Testis (tissue), 3 donors: ENCODE results near the gene CCDC106. TPM values are rescaled to one million over a fixed set of nuclear protein-coding genes. Genes with fewer than 3 reads are reported as not detected.

ENCODE experiments used
- DNase-seq: peaks from one replicate; pipeline ENCODE4 v3.0.0-alpha.2; 2019
- H3K27ac ChIP-seq, 2 donors: fragments of 200-600 bp; sonication (generic); one replicate each; pipeline ENCODE4 v1.5.1; 2019
- H3K27me3 ChIP-seq: fragments of 200-600 bp; sonication (generic); one replicate; pipeline ENCODE4 v1.5.1; 2019
- H3K36me3 ChIP-seq: fragments of 200-600 bp; sonication (generic); one replicate; pipeline ENCODE4 v1.5.1; 2017; ENCODE audit warnings: low read depth; ENCODE audit errors: missing control alignments
- H3K4me1 ChIP-seq: fragments of 200-600 bp; sonication (generic); one replicate; pipeline ENCODE4 v1.5.1; 2019
- H3K4me3 ChIP-seq, 2 donors: fragments of 200-600 bp; sonication (generic); one replicate each; pipeline ENCODE4 v1.5.1; 2017 to 2019
- H3K9me3 ChIP-seq: fragments of 200-600 bp; sonication (generic); one replicate; pipeline ENCODE4 v1.5.1; 2017
- CTCF ChIP-seq, 3 experiments: fragments of 450-650 bp in 2 of 3; fragments of 200-600 bp in 1 of 3; sonication (generic) in 1 of 3; IDR thresholded peaks; one replicate each; pipeline ENCODE4 v1.5.1; 2016 to 2019; ENCODE audit warnings: antibody characterized with exemption in 3 of 3, mild to moderate bottlenecking in 2 of 3, moderate library complexity in 1 of 3
- POLR2A ChIP-seq: fragments of 450-650 bp; IDR thresholded peaks from one replicate; pipeline ENCODE4 v1.6.1; 2017; ENCODE audit warnings: antibody characterized with exemption, mild to moderate bottlenecking, moderate library complexity
- WGBS, 2 donors: methylation state at CpG; one replicate each; pipeline ENCODE4 v1.1.5; 2018; 5-methylcytosine and 5-hydroxymethylcytosine counted together
- intact Hi-C: fragments of 100-400 bp; cut with DNase I; formaldehyde crosslinking; loops from one replicate; pipeline ENCODE4 v1.15.1; 2023; ENCODE audit warnings: low total_unique reads
- polyA plus RNA-seq: library from polyadenylated mRNA; stranded (reverse); fragments of 350-450 nt; fragmentation: Illumina TruSeq; extraction: RNeasy Lipid Tissue Mini Kit (QIAGEN cat#74804); gene quantifications from one replicate; pipeline ENCODE4 v1.2.3, GENCODE V29; 2014; ENCODE audit warnings: low read depth, low replicate concordance; ENCODE audit not compliant: insufficient read depth
- total RNA-seq, 2 donors: library from RNA; depleted of rRNA; stranded (reverse); fragments of >200 nt; gene quantifications; one replicate each; pipeline ENCODE4 v1.2.3, GENCODE V29; 2016

Gene CCDC106
- total and polyA plus RNA-seq, 3 donors from 2014 or later: 34.5 to 84.9 (median 57.0) TPM

GRCh38 chr19:55694241-55694655 lies 46.2 kb downstream of the CCDC106 start:
- DNase-seq: no peak
- no peak overlapping the region for H3K4me3 ChIP-seq
- no peaks in the 10 kb centered on the region for H3K27me3 ChIP-seq
- TF ChIP-seq POLR2A (no peak), CTCF (IDR thresholded peaks at IDR 0.05) (no peak)
- H3K27ac ChIP-seq: no peak overlapping the region
- no peaks in the 10 kb centered on the region for H3K36me3 ChIP-seq
- intact Hi-C loops: no loop called here
- WGBS, 2 donors: 79 to 82% methylated on average over 12 to 15 of the region's 15 CpGs
- H3K4me1 ChIP-seq: peaks cover 4% of the 10 kb centered on the region
- H3K9me3 ChIP-seq: no peaks in the 10 kb centered on the region

- intact Hi-C loops: no loop called here
- H3K4me3 ChIP-seq: no peak overlapping the region
- H3K27me3 ChIP-seq: no peaks in the 10 kb centered on the region
- H3K36me3 ChIP-seq: no peaks in the 10 kb centered on the region
- 89 to 93% methylated on average over 20 to 36 of the region's 37 CpGs for WGBS, 2 donors
- H3K27ac ChIP-seq: no peak overlapping the region
- no peaks in the 10 kb centered on the region for H3K9me3 ChIP-seq
- no peak for DNase-seq
- H3K4me1 ChIP-seq: peaks cover 4% of the 10 kb centered on the region
- TF ChIP-seq CTCF (IDR thresholded peaks at IDR 0.05) (no peak), POLR2A (no peak)
Measured at GRCh38 chr19:55694656-55695491, 46.9 kb downstream of the CCDC106 start.

- no peaks in the 10 kb centered on the region for H3K9me3 ChIP-seq
- 88 to 90% methylated on average over 15 to 23 of the region's 23 CpGs for WGBS, 2 donors
- H3K27ac ChIP-seq: no peak overlapping the region
- H3K36me3 ChIP-seq: no peaks in the 10 kb centered on the region
- H3K4me1 ChIP-seq: peaks cover 4% of the 10 kb centered on the region
- no peak overlapping the region for H3K4me3 ChIP-seq
- intact Hi-C loops: no loop called here
- no peak for DNase-seq
- TF ChIP-seq CTCF (IDR thresholded peaks at IDR 0.05) (no peak), POLR2A (no peak)
- H3K27me3 ChIP-seq: no peaks in the 10 kb centered on the region
Measured at GRCh38 chr19:55695511-55696290, 47.7 kb downstream of the CCDC106 start.

- DNase-seq: no peak
- intact Hi-C loops: no loop called here
- Histone ChIP-seq H3K4me3 (no peak overlapping the region), H3K4me1 (peaks cover 5% of the 10 kb centered on the region), H3K27me3 (no peaks in the 10 kb centered on the region), H3K36me3 (no peaks in the 10 kb centered on the region), H3K27ac (no peak overlapping the region), H3K9me3 (no peaks in the 10 kb centered on the region)
- no peak for TF ChIP-seq POLR2A
- no peak for TF ChIP-seq CTCF (IDR thresholded peaks at IDR 0.05)
- 92 to 93% methylated on average over 12 to 20 of the region's 20 CpGs for WGBS, 2 donors
Measured at GRCh38 chr19:55696301-55697068, 48.5 kb downstream of the CCDC106 start.
